HG02884 (cell line): ENCODE measurements around the gene PPFIA1.

Source experiments
- ATAC-seq: cut with Tn5 transposase; IDR thresholded peaks from one replicate; pipeline ENCODE4 v1.9.1; 2021; ENCODE audit warnings: mild to moderate bottlenecking, moderate library complexity; ENCODE audit not compliant: unreplicated experiment

Gene PPFIA1

GRCh38 chr11:70270104-70270876 lies at the start of gene PPFIA1:
TSS of gene PPFIA1 (plus strand) at chr11:70270690. CDS start at chr11:70272173, 1,483 bp downstream.
- ATAC-seq: peak; percentile 93

GRCh38 chr11:70220920-70221319 lies 49.6 kb upstream of the PPFIA1 start:
- no peak for ATAC-seq

- no peak for ATAC-seq
These were observed 44.8 kb upstream of the PPFIA1 start for GRCh38 chr11:70225681-70226177.

- ATAC-seq: no peak
These were observed 44.3 kb upstream of the PPFIA1 start for GRCh38 chr11:70226183-70226582.

- ATAC-seq: no peak
These were observed 43.5 kb upstream of the PPFIA1 start for GRCh38 chr11:70226967-70227366.

- ATAC-seq: no peak
These were observed 40.8 kb upstream of the PPFIA1 start for GRCh38 chr11:70229737-70230136.

- ATAC-seq: no peak
These were observed 40.2 kb upstream of the PPFIA1 start for GRCh38 chr11:70230151-70230839.

GRCh38 chr11:70230840-70231710 lies 39.4 kb upstream of the PPFIA1 start:
- no peak for ATAC-seq

GRCh38 chr11:70233034-70233433 lies 37.5 kb upstream of the PPFIA1 start:
- ATAC-seq: no peak

GRCh38 chr11:70233511-70233934 lies 37.0 kb upstream of the PPFIA1 start:
- no peak for ATAC-seq

- no peak for ATAC-seq
These were observed 36.5 kb upstream of the PPFIA1 start for GRCh38 chr11:70233962-70234361.

GRCh38 chr11:70240337-70240736 lies 30.2 kb upstream of the PPFIA1 start:
- no peak for ATAC-seq

- no peak for ATAC-seq
These were observed 28.8 kb upstream of the PPFIA1 start for GRCh38 chr11:70241709-70242108.

GRCh38 chr11:70242885-70243284 lies 27.6 kb upstream of the PPFIA1 start:
- no peak for ATAC-seq

GRCh38 chr11:70243912-70244652 lies 26.4 kb upstream of the PPFIA1 start:
- no peak for ATAC-seq

- ATAC-seq: no peak
These were observed 25.8 kb upstream of the PPFIA1 start for GRCh38 chr11:70244698-70245097.

- no peak for ATAC-seq
These were observed 24.3 kb upstream of the PPFIA1 start for GRCh38 chr11:70246196-70246595.

- no peak for ATAC-seq
These were observed 23.3 kb upstream of the PPFIA1 start for GRCh38 chr11:70247042-70247709.

- ATAC-seq: no peak
These were observed 22.8 kb upstream of the PPFIA1 start for GRCh38 chr11:70247710-70248072.
